ENCODE data around the gene DHRSX.
"Not testable (repeated sequence)": the region's sequence is repeated elsewhere in the genome, so short reads cannot be mapped to it uniquely, and the experiment has no call there.

The DHRSX gene

GRCh38 chrX:2471641-2472040 is 29.1 kb downstream of the DHRSX start:
- H3K4me3 ChIP-seq (ENCODE audit: severe bottlenecking) = no peak overlapping the region
- TF ChIP-seq CTCF (IDR thresholded peaks at IDR 0.05; ENCODE audit: poor library complexity, severe bottlenecking) = no peak
- no peak for ATAC-seq (ENCODE audit: low read depth)
- no peak overlapping the region for H3K27ac ChIP-seq (ENCODE audit: poor library complexity, severe bottlenecking)
- no peaks in the 10 kb centered on the region for H3K36me3 ChIP-seq (ENCODE audit: low read depth)
- no peaks in the 10 kb centered on the region for H3K27me3 ChIP-seq (ENCODE audit: insufficient read depth, poor library complexity, severe bottlenecking)
- no peaks in the 10 kb centered on the region for H3K4me1 ChIP-seq (ENCODE audit: insufficient read depth, poor library complexity, severe bottlenecking)
- DNase-seq (ENCODE audit: low spot score) = no peak
- H3K9me3 ChIP-seq (ENCODE audit: severe bottlenecking) = peaks cover 3% of the 10 kb centered on the region

- not testable (repeated sequence) for H3K4me3 ChIP-seq (ENCODE audit: severe bottlenecking); H3K36me3 ChIP-seq (ENCODE audit: low read depth); H3K9me3 ChIP-seq (ENCODE audit: severe bottlenecking); ATAC-seq (ENCODE audit: low read depth); H3K4me1 ChIP-seq (ENCODE audit: insufficient read depth, poor library complexity, severe bottlenecking); H3K27me3 ChIP-seq (ENCODE audit: insufficient read depth, poor library complexity, severe bottlenecking); H3K27ac ChIP-seq (ENCODE audit: poor library complexity, severe bottlenecking)
- DNase-seq (ENCODE audit: low spot score) = peak; percentile 22
These were observed 29.6 kb downstream of the DHRSX start for GRCh38 chrX:2471126-2471525.

- H3K36me3 ChIP-seq (ENCODE audit: low read depth); H3K27me3 ChIP-seq (ENCODE audit: insufficient read depth, poor library complexity, severe bottlenecking); H3K27ac ChIP-seq (ENCODE audit: poor library complexity, severe bottlenecking); H3K4me3 ChIP-seq (ENCODE audit: severe bottlenecking); H3K4me1 ChIP-seq (ENCODE audit: insufficient read depth, poor library complexity, severe bottlenecking); ATAC-seq (ENCODE audit: low read depth); H3K9me3 ChIP-seq (ENCODE audit: severe bottlenecking): not testable (repeated sequence)
- DNase-seq (ENCODE audit: low spot score) = peak; percentile 9
These were observed 30.9 kb downstream of the DHRSX start for GRCh38 chrX:2469852-2470251.

- no peak for ATAC-seq (ENCODE audit: low read depth)
- TF ChIP-seq CTCF (IDR thresholded peaks at IDR 0.05; ENCODE audit: poor library complexity, severe bottlenecking) = no peak
- H3K4me1 ChIP-seq (ENCODE audit: insufficient read depth, poor library complexity, severe bottlenecking) = no peaks in the 10 kb centered on the region
These were observed 31.5 kb downstream of the DHRSX start for GRCh38 chrX:2469196-2469685.

GRCh38 chrX:2468261-2469195 is 32.2 kb downstream of the DHRSX start:
- peaks cover 3% of the 10 kb centered on the region for H3K9me3 ChIP-seq (ENCODE audit: severe bottlenecking)
- TF ChIP-seq CTCF (IDR thresholded peaks at IDR 0.05; ENCODE audit: poor library complexity, severe bottlenecking) = no peak
- no peak for DNase-seq (ENCODE audit: low spot score)
- no peak overlapping the region for H3K27ac ChIP-seq (ENCODE audit: poor library complexity, severe bottlenecking)
- ATAC-seq (ENCODE audit: low read depth) = no peak
- H3K4me3 ChIP-seq (ENCODE audit: severe bottlenecking) = no peak overlapping the region
- H3K27me3 ChIP-seq (ENCODE audit: insufficient read depth, poor library complexity, severe bottlenecking) = no peaks in the 10 kb centered on the region
- no peaks in the 10 kb centered on the region for H3K36me3 ChIP-seq (ENCODE audit: low read depth)
- H3K4me1 ChIP-seq (ENCODE audit: insufficient read depth, poor library complexity, severe bottlenecking) = no peaks in the 10 kb centered on the region

More at GRCh38 chrX:2469196-2469685, 31.5 kb downstream of the DHRSX start:
- H3K27ac ChIP-seq (ENCODE audit: poor library complexity, severe bottlenecking) = no peak overlapping the region
- no peak overlapping the region for H3K4me3 ChIP-seq (ENCODE audit: severe bottlenecking)
- peaks cover 3% of the 10 kb centered on the region for H3K9me3 ChIP-seq (ENCODE audit: severe bottlenecking)
- no peak for DNase-seq (ENCODE audit: low spot score)
- no peaks in the 10 kb centered on the region for H3K36me3 ChIP-seq (ENCODE audit: low read depth)
- no peaks in the 10 kb centered on the region for H3K27me3 ChIP-seq (ENCODE audit: insufficient read depth, poor library complexity, severe bottlenecking)

All from RWPE2 (cell line).